Measurements from ENCODE around the gene PIMREG.

The PIMREG gene

GRCh38 chr17:6487251-6488007, 43.2 kb downstream of the PIMREG start:
- H3K27me3 Mint-ChIP-seq (ENCODE audit: low read depth) = no peaks in the 10 kb centered on the region
- H3K4me3 Mint-ChIP-seq = no peak overlapping the region
- no peak for DNase-seq (ENCODE audit: low spot score)
- H3K4me1 Mint-ChIP-seq (ENCODE audit: low read depth) = no peaks in the 10 kb centered on the region
- no peak overlapping the region for H3K27ac Mint-ChIP-seq
- H3K9me3 Mint-ChIP-seq = no peaks in the 10 kb centered on the region
- H3K36me3 Mint-ChIP-seq (ENCODE audit: low read depth) = no peaks in the 10 kb centered on the region

- no peak for DNase-seq (ENCODE audit: low spot score)
- H3K4me3 Mint-ChIP-seq = no peak overlapping the region
- no peak overlapping the region for H3K27ac Mint-ChIP-seq
- H3K9me3 Mint-ChIP-seq = no peaks in the 10 kb centered on the region
- H3K27me3 Mint-ChIP-seq (ENCODE audit: low read depth) = no peaks in the 10 kb centered on the region
- H3K36me3 Mint-ChIP-seq (ENCODE audit: low read depth) = no peaks in the 10 kb centered on the region
- H3K4me1 Mint-ChIP-seq (ENCODE audit: low read depth) = no peaks in the 10 kb centered on the region
Observed at GRCh38 chr17:6488008-6488539, 43.8 kb downstream of the PIMREG start.

- DNase-seq (ENCODE audit: low spot score) = no peak
- Mint-ChIP-seq H3K36me3 (ENCODE audit: low read depth) (no peaks in the 10 kb centered on the region), H3K27ac (no peak overlapping the region), H3K4me1 (ENCODE audit: low read depth) (no peaks in the 10 kb centered on the region), H3K9me3 (no peaks in the 10 kb centered on the region), H3K27me3 (ENCODE audit: low read depth) (no peaks in the 10 kb centered on the region), H3K4me3 (no peak overlapping the region)
Observed at GRCh38 chr17:6489016-6489550, 44.8 kb downstream of the PIMREG start.

- no peak for DNase-seq (ENCODE audit: low spot score)
- Mint-ChIP-seq H3K36me3 (ENCODE audit: low read depth) (no peaks in the 10 kb centered on the region), H3K4me1 (ENCODE audit: low read depth) (peaks cover 3% of the 10 kb centered on the region), H3K27me3 (ENCODE audit: low read depth) (peaks cover 4% of the 10 kb centered on the region), H3K4me3 (no peak overlapping the region), H3K27ac (no peak overlapping the region), H3K9me3 (no peaks in the 10 kb centered on the region)
Observed at GRCh38 chr17:6491071-6491700, 46.9 kb downstream of the PIMREG start.

- no peak overlapping the region for H3K27ac Mint-ChIP-seq
- H3K36me3 Mint-ChIP-seq (ENCODE audit: low read depth) = no peaks in the 10 kb centered on the region
- H3K4me3 Mint-ChIP-seq = no peak overlapping the region
- DNase-seq (ENCODE audit: low spot score) = no peak
- H3K9me3 Mint-ChIP-seq = no peaks in the 10 kb centered on the region
- peaks cover 8% of the 10 kb centered on the region for H3K27me3 Mint-ChIP-seq (ENCODE audit: low read depth)
- H3K4me1 Mint-ChIP-seq (ENCODE audit: low read depth) = peaks cover 8% of the 10 kb centered on the region
Observed at GRCh38 chr17:6492892-6493674, 48.8 kb downstream of the PIMREG start.

GRCh38 chr17:6494239-6494941, 50.1 kb downstream of the PIMREG start:
- no peak overlapping the region for H3K27ac Mint-ChIP-seq
- no peaks in the 10 kb centered on the region for H3K9me3 Mint-ChIP-seq
- H3K4me3 Mint-ChIP-seq = no peak overlapping the region
- H3K36me3 Mint-ChIP-seq (ENCODE audit: low read depth) = no peaks in the 10 kb centered on the region
- H3K4me1 Mint-ChIP-seq (ENCODE audit: low read depth) = peaks cover 8% of the 10 kb centered on the region
- DNase-seq (ENCODE audit: low spot score) = no peak
- peaks cover 8% of the 10 kb centered on the region for H3K27me3 Mint-ChIP-seq (ENCODE audit: low read depth)

GRCh38 chr17:6495450-6496115, 51.3 kb downstream of the PIMREG start:
- DNase-seq (ENCODE audit: low spot score) = no peak
- no peak overlapping the region for H3K4me3 Mint-ChIP-seq
- peaks cover 8% of the 10 kb centered on the region for H3K4me1 Mint-ChIP-seq (ENCODE audit: low read depth)
- H3K27me3 Mint-ChIP-seq (ENCODE audit: low read depth) = peaks cover 8% of the 10 kb centered on the region
- no peak overlapping the region for H3K27ac Mint-ChIP-seq
- no peaks in the 10 kb centered on the region for H3K36me3 Mint-ChIP-seq (ENCODE audit: low read depth)
- no peaks in the 10 kb centered on the region for H3K9me3 Mint-ChIP-seq

- Mint-ChIP-seq H3K27me3 (ENCODE audit: low read depth) (peaks cover 8% of the 10 kb centered on the region), H3K4me1 (ENCODE audit: low read depth) (peaks cover 8% of the 10 kb centered on the region), H3K36me3 (ENCODE audit: low read depth) (no peaks in the 10 kb centered on the region), H3K4me3 (no peak overlapping the region), H3K9me3 (no peaks in the 10 kb centered on the region), H3K27ac (no peak overlapping the region)
- DNase-seq (ENCODE audit: low spot score) = no peak
Observed at GRCh38 chr17:6496116-6496481, 51.8 kb downstream of the PIMREG start.

GRCh38 chr17:6496640-6497441, 52.6 kb downstream of the PIMREG start:
- no peak overlapping the region for H3K4me3 Mint-ChIP-seq
- H3K27ac Mint-ChIP-seq = no peak overlapping the region
- H3K36me3 Mint-ChIP-seq (ENCODE audit: low read depth) = no peaks in the 10 kb centered on the region
- no peak for DNase-seq (ENCODE audit: low spot score)
- H3K9me3 Mint-ChIP-seq = no peaks in the 10 kb centered on the region
- peaks cover 8% of the 10 kb centered on the region for H3K27me3 Mint-ChIP-seq (ENCODE audit: low read depth)
- peaks cover 8% of the 10 kb centered on the region for H3K4me1 Mint-ChIP-seq (ENCODE audit: low read depth)

- Mint-ChIP-seq H3K9me3 (no peaks in the 10 kb centered on the region), H3K27ac (no peak overlapping the region), H3K36me3 (ENCODE audit: low read depth) (no peaks in the 10 kb centered on the region), H3K4me3 (no peak overlapping the region), H3K4me1 (ENCODE audit: low read depth) (peaks cover 8% of the 10 kb centered on the region), H3K27me3 (ENCODE audit: low read depth) (peaks cover 8% of the 10 kb centered on the region)
- no peak for DNase-seq (ENCODE audit: low spot score)
Observed at GRCh38 chr17:6497496-6498221, 53.4 kb downstream of the PIMREG start.

- Mint-ChIP-seq H3K27me3 (ENCODE audit: low read depth) (peaks cover 8% of the 10 kb centered on the region), H3K27ac (no peak overlapping the region), H3K9me3 (no peaks in the 10 kb centered on the region), H3K4me3 (no peak overlapping the region), H3K36me3 (ENCODE audit: low read depth) (no peaks in the 10 kb centered on the region), H3K4me1 (ENCODE audit: low read depth) (peaks cover 8% of the 10 kb centered on the region)
- no peak for DNase-seq (ENCODE audit: low spot score)
Observed at GRCh38 chr17:6498356-6498755, 54.1 kb downstream of the PIMREG start.

- Mint-ChIP-seq H3K27me3 (ENCODE audit: low read depth) (peaks cover 8% of the 10 kb centered on the region), H3K27ac (no peak overlapping the region), H3K9me3 (no peaks in the 10 kb centered on the region), H3K4me1 (ENCODE audit: low read depth) (peaks cover 8% of the 10 kb centered on the region), H3K36me3 (ENCODE audit: low read depth) (no peaks in the 10 kb centered on the region), H3K4me3 (no peak overlapping the region)
- no peak for DNase-seq (ENCODE audit: low spot score)
Observed at GRCh38 chr17:6498901-6499540, 54.8 kb downstream of the PIMREG start.

Measured in T-helper 2 cell treated with Interferon-gamma antibody and Interleukin-4, amounts not matched to agents 5 μg/mL and 100 μg/mL, for 36 hours (primary cell).